Measurements from ENCODE around the gene GSTK1. TPM values are rescaled to one million over a fixed set of nuclear protein-coding genes. Genes with fewer than 3 reads are reported as not detected.

The GSTK1 gene
- total and polyA plus RNA-seq, 10 of the 15 experiments (the other 5 are each of a cell fraction or from before 2014, with no cell fraction given) = 76.2 to 166 (median 127) TPM

GRCh38 chr7:143233816-143234532 is 29.3 kb upstream of the GSTK1 start:
- no peaks in the 10 kb centered on the region for H3K27me3 ChIP-seq (replicated peaks in 1 of 2; ENCODE audit: control insufficient read depth in 2 of 2, insufficient read depth in 2 of 2, low read length in 1 of 2)
- no peaks in the 10 kb centered on the region for H4K20me1 ChIP-seq (ENCODE audit: control insufficient read depth, insufficient read depth)
- H3K4me2 ChIP-seq (ENCODE audit: control insufficient read depth, insufficient read depth) = no peak overlapping the region
- TF ChIP-seq TAF1 (IDR thresholded peaks at IDR 0.05; ENCODE audit: borderline replicate concordance, low read depth, low read length) (no peak), TBL1XR1 (IDR thresholded peaks at IDR 0.05; ENCODE audit: low read depth, low read length) (no peak), MEF2B (IDR thresholded peaks at IDR 0.05; ENCODE audit: partially characterized antibody, poor library complexity, severe bottlenecking) (no peak), ZNF687 (IDR thresholded peaks at IDR 0.05) (no peak), PML (IDR thresholded peaks at IDR 0.05; ENCODE audit: low read length) (no peak), STAT1 (conservative IDR thresholded peaks at IDR 0.05) (no peak)
- in situ Hi-C loops (cut with MboI) (no loop called here), intact Hi-C loops (cut with micrococcal nuclease; ENCODE audit: unreplicated experiment) (no loop called here)
- ChIA-PET SMC1A (ENCODE audit: uncharacterized antibody, unreplicated experiment) (no interaction called here), POLR2A (no interaction called here), RAD21 (ENCODE audit: unreplicated experiment) (no interaction called here), CTCF (interaction anchor here (0.8 to 1.6 kb wide), 2 partner anchors 19 to 67 kb away, joined by 3 read pairs; no protein-coding TSS in a partner anchor)
- H3K4me1 ChIP-seq (ENCODE audit: control insufficient read depth, insufficient read depth, low read length) = no peaks in the 10 kb centered on the region
- no peaks in the 10 kb centered on the region for H3K36me3 ChIP-seq (ENCODE audit: control insufficient read depth in 2 of 2, insufficient read depth in 2 of 2, low read length in 1 of 2)
- WGBS (ENCODE audit: insufficient coverage, insufficient replicate concordance, low lambda C conversion rate, missing lambda C conversion rate) = 97% methylated on average over 2 of the region's 2 CpGs
- H3K9ac ChIP-seq (ENCODE audit: control insufficient read depth, insufficient read depth, low read length) = no peak overlapping the region
- no peak overlapping the region for H2AFZ ChIP-seq (ENCODE audit: control insufficient read depth, low read depth, low read length)
- no peaks in the 10 kb centered on the region; the same call in 2 of the 3 replicates for H3K9me3 ChIP-seq (replicated peaks; ENCODE audit: control insufficient read depth, insufficient read depth, low read length)
- FAIRE-seq = no peak
- no peaks in the 10 kb centered on the region for H3K79me2 ChIP-seq (ENCODE audit: control insufficient read depth, insufficient read depth, low read length)
- no peak overlapping the region for H3K27ac ChIP-seq (ENCODE audit: control insufficient read depth, insufficient read depth)
- no peak for ATAC-seq
- BruUV-seq (replicated peaks) = no TSS peak
- H3K4me3 ChIP-seq = no peak overlapping the region
- DNase-seq (ENCODE audit: low read depth, low spot score) = no peak
